Neural cell (in vitro differentiated cells): ENCODE results near the gene RSAD1. TPM values are rescaled to one million over a fixed set of nuclear protein-coding genes. Genes with fewer than 3 reads are reported as not detected.

ENCODE experiments used
- H2AFZ ChIP-seq: fragments of 200-600, 300-800 bp; sonication (generic), shearing (Covaris generic); 2 replicates; pipeline ENCODE4 v1.6.0; 2014; ENCODE audit warnings: low read depth, mild to moderate bottlenecking, antibody characterized with exemption, low read length, moderate library complexity
- H3F3A ChIP-seq: fragments of 200-600 bp; shearing (Covaris generic); 2 replicates; pipeline ENCODE4 v1.6.1; 2016; ENCODE audit warnings: mild to moderate bottlenecking, moderate library complexity, mixed read lengths, antibody characterized with exemption, low read length; ENCODE audit not compliant: insufficient read depth, poor library complexity, severe bottlenecking
- H3K27ac ChIP-seq: fragments of 200-600, 300-800 bp; sonication (generic), shearing (Covaris generic); 2 replicates; pipeline ENCODE4 v1.5.1; 2014; ENCODE audit warnings: mild to moderate bottlenecking, low read length, moderate library complexity
- H3K27me3 ChIP-seq: fragments of 300-800, 200-600 bp; sonication (generic), shearing (Covaris generic); 2 replicates; pipeline ENCODE4 v1.6.0; 2014; ENCODE audit warnings: mild to moderate bottlenecking, low read depth, low read length, moderate library complexity; ENCODE audit not compliant: insufficient read depth
- H3K36me3 ChIP-seq: fragments of 300-800, 200-600 bp; sonication (generic), shearing (Covaris generic); 2 replicates; pipeline ENCODE4 v1.5.1; 2014; ENCODE audit warnings: mild to moderate bottlenecking, antibody characterized with exemption, low read length, moderate library complexity; ENCODE audit not compliant: insufficient read depth
- H3K4me2 ChIP-seq: fragments of 300-800, 200-600 bp; sonication (generic), shearing (Covaris generic); 2 replicates; pipeline ENCODE4 v1.6.0; 2014; ENCODE audit warnings: mild to moderate bottlenecking, low read length
- H3K4me3 ChIP-seq: fragments of 300-800, 200-600 bp; sonication (generic), shearing (Covaris generic); 2 replicates; pipeline ENCODE4 v1.5.1; 2014; ENCODE audit warnings: mild to moderate bottlenecking, low read length, moderate library complexity
- H3K79me2 ChIP-seq: fragments of 200-600 bp; shearing (Covaris generic); replicated peaks from 2 replicates; pipeline ENCODE4 v1.6.0; 2014; ENCODE audit warnings: mild to moderate bottlenecking, low read length, moderate library complexity; ENCODE audit not compliant: insufficient read depth
- H3K9ac ChIP-seq: fragments of 300-800, 200-600 bp; sonication (generic), shearing (Covaris generic); 2 replicates; pipeline ENCODE4 v1.6.1; 2016; ENCODE audit warnings: mild to moderate bottlenecking, low read length, mixed read lengths
- H3K9me2 ChIP-seq: fragments of 200-600 bp; shearing (Covaris generic); 2 replicates; pipeline ENCODE4 v1.6.1; 2016; ENCODE audit warnings: mild to moderate bottlenecking, low read length, mixed read lengths; ENCODE audit not compliant: insufficient read depth
- H3K9me3 ChIP-seq: fragments of 200-600, 300-800 bp; sonication (generic), shearing (Covaris generic); 2 replicates; pipeline ENCODE4 v1.6.1; 2016; ENCODE audit warnings: mild to moderate bottlenecking, mixed run types, low read length, moderate library complexity, mixed read lengths
- H4K20me1 ChIP-seq: fragments of 200-600 bp; shearing (Covaris generic); 2 replicates; pipeline ENCODE4 v1.6.1; 2016; ENCODE audit warnings: mild to moderate bottlenecking, mixed run types; ENCODE audit not compliant: insufficient read depth
- EP300 ChIP-seq: fragments of 450-650 bp; conservative IDR thresholded peaks from 2 replicates; pipeline ENCODE4 v1.6.1; 2014; ENCODE audit warnings: antibody characterized with exemption, mild to moderate bottlenecking, moderate library complexity; ENCODE audit not compliant: poor library complexity, severe bottlenecking
- EZH2 ChIP-seq: fragments of 200-600, 300-800 bp; shearing (Covaris generic), sonication (generic); IDR thresholded peaks from 2 replicates; pipeline ENCODE4 v1.6.1; 2014; ENCODE audit warnings: antibody characterized with exemption, low read length, borderline replicate concordance, mild to moderate bottlenecking; ENCODE audit not compliant: insufficient read depth, poor library complexity, severe bottlenecking
- MXI1 ChIP-seq: fragments of 450-650 bp; conservative IDR thresholded peaks from 2 replicates; pipeline ENCODE4 v1.6.1; 2014; ENCODE audit warnings: antibody characterized with exemption, mild to moderate bottlenecking; ENCODE audit not compliant: poor library complexity, severe bottlenecking
- POLR2AphosphoS5 ChIP-seq: IDR thresholded peaks from 2 replicates; pipeline ENCODE4 v1.6.1; 2012
- RAD21 ChIP-seq: fragments of 450-650 bp; conservative IDR thresholded peaks from 2 replicates; pipeline ENCODE4 v1.6.1; 2014; ENCODE audit warnings: antibody characterized with exemption, mild to moderate bottlenecking, moderate library complexity
- SMC3 ChIP-seq: fragments of 450-650 bp; conservative IDR thresholded peaks from 2 replicates; pipeline ENCODE4 v1.6.1; 2014; ENCODE audit warnings: antibody characterized with exemption, mild to moderate bottlenecking, moderate library complexity; ENCODE audit not compliant: poor library complexity
- TAF1 ChIP-seq: IDR thresholded peaks from 2 replicates; pipeline ENCODE4 v1.6.1; 2012; ENCODE audit warnings: low read depth
- polyA plus RNA-seq: library from polyadenylated mRNA; depleted of rRNA; stranded (reverse); fragments of >200 nt; gene quantifications from 2 replicates; pipeline ENCODE4 v1.2.3, GENCODE V29; 2014
- TF ChIP-seq, protein P1 (sequence below): IDR thresholded peaks from 2 replicates; pipeline ENCODE4 v1.6.1; 2012; ENCODE audit warnings: borderline replicate concordance
- TF ChIP-seq, protein P2 (sequence below): fragments of 450-650 bp; IDR thresholded peaks from 2 replicates; pipeline ENCODE4 v1.5.1; 2014; ENCODE audit warnings: antibody characterized with exemption, mild to moderate bottlenecking, moderate library complexity; ENCODE audit not compliant: poor library complexity, severe bottlenecking

Gene RSAD1
- polyA plus RNA-seq, 1 donor from 2014 or later: 61.9 TPM

DNA sequence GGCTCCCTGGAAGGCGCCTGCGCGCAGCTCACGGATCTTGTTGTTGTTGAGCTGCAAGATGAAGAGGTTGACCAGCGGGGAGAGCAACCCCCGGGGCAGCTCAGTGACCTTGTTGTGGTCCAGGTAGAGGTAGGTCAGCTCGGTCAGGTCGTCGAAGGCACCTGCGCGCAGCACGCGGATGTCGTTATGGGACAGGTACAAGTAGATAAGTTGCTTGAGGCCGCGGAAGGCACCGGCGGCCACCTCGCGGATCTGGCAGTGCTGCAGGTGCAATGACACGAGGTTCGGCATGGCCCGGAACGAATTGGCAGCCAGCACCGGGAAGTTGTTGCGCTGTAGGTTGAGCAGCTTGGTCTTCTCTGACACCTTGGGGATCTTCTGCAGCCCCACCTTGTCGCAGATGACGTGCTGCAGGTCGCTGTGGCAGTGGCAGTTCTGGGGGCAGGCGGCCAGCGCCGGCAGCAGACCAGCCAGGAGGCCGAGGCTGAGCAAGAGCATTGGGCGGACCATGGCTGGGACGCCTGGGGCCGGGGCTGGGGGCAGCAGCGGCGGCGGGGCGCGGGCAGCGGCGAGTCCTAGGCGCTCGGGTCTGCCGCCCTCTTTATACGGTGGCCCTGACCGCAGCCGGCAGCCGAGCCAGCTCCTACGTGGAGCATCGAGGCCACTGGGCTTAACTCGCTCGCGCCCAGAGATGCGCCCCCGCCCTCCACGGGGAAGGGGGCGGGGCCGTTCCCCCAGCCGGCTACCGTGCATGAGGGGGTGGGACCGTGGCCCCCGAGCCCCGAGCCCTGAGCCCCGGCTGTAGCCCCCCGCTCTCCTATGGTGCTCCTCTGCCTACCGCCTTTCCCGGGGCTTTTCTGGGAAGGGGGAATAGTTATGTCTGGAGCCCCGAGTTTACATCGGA lies 10.1 kb upstream of the RSAD1 start, which contains the start of gene CHAD:
TSS of gene CHAD (minus strand) at position 577 of the 904 bp plus-strand sequence. CDS start at position 510, 67 bp downstream.
- no peaks in the 10 kb centered on the region for H4K20me1 ChIP-seq
- no peaks in the 10 kb centered on the region for H3F3A ChIP-seq
- H3K27ac ChIP-seq: no peak within 1 kb of the TSS
- H3K4me3 ChIP-seq: peak within 1 kb of the TSS; percentile 28
- no peak within 1 kb of the TSS for H3K9ac ChIP-seq
- no peaks in the 10 kb centered on the region for H3K79me2 ChIP-seq
- H3K9me3 ChIP-seq: no peaks in the 10 kb centered on the region
- TF ChIP-seq MXI1 (no peak), RAD21 (no peak), SMC3 (no peak), EZH2 (no peak), EP300 (no peak), TAF1 (no peak), POLR2AphosphoS5 (no peak)
- TF ChIP-seq, protein P1, sequence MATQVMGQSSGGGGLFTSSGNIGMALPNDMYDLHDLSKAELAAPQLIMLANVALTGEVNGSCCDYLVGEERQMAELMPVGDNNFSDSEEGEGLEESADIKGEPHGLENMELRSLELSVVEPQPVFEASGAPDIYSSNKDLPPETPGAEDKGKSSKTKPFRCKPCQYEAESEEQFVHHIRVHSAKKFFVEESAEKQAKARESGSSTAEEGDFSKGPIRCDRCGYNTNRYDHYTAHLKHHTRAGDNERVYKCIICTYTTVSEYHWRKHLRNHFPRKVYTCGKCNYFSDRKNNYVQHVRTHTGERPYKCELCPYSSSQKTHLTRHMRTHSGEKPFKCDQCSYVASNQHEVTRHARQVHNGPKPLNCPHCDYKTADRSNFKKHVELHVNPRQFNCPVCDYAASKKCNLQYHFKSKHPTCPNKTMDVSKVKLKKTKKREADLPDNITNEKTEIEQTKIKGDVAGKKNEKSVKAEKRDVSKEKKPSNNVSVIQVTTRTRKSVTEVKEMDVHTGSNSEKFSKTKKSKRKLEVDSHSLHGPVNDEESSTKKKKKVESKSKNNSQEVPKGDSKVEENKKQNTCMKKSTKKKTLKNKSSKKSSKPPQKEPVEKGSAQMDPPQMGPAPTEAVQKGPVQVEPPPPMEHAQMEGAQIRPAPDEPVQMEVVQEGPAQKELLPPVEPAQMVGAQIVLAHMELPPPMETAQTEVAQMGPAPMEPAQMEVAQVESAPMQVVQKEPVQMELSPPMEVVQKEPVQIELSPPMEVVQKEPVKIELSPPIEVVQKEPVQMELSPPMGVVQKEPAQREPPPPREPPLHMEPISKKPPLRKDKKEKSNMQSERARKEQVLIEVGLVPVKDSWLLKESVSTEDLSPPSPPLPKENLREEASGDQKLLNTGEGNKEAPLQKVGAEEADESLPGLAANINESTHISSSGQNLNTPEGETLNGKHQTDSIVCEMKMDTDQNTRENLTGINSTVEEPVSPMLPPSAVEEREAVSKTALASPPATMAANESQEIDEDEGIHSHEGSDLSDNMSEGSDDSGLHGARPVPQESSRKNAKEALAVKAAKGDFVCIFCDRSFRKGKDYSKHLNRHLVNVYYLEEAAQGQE: no peak
- TF ChIP-seq, protein P2, sequence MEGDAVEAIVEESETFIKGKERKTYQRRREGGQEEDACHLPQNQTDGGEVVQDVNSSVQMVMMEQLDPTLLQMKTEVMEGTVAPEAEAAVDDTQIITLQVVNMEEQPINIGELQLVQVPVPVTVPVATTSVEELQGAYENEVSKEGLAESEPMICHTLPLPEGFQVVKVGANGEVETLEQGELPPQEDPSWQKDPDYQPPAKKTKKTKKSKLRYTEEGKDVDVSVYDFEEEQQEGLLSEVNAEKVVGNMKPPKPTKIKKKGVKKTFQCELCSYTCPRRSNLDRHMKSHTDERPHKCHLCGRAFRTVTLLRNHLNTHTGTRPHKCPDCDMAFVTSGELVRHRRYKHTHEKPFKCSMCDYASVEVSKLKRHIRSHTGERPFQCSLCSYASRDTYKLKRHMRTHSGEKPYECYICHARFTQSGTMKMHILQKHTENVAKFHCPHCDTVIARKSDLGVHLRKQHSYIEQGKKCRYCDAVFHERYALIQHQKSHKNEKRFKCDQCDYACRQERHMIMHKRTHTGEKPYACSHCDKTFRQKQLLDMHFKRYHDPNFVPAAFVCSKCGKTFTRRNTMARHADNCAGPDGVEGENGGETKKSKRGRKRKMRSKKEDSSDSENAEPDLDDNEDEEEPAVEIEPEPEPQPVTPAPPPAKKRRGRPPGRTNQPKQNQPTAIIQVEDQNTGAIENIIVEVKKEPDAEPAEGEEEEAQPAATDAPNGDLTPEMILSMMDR: no peak
- H2AFZ ChIP-seq: no peak within 1 kb of the TSS
- no peaks in the 10 kb centered on the region for H3K9me2 ChIP-seq
- H3K4me2 ChIP-seq: no peak within 1 kb of the TSS
- no peaks in the 10 kb centered on the region for H3K36me3 ChIP-seq
- H3K27me3 ChIP-seq: peaks cover 27% of the 10 kb centered on the region

DNA sequence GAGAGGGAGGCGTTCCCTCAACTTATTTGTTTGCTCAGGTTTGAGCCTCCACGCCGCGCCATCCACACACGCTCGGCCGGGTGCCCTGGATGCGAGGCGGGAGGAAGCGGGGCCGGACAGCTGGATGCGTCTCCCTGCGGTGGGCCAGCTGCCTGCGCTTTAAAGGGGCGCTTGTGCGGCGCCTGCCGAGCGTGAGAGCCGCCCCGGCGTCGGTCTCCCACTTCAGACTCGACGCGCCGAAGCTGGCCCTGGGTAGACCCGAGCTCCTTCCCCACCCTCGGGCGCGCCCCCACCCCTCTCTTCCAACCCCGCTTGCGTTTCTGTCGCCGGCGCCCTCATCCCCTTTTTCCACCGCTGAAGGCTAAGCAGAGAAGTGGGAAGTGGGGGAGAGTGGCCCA lies 9.5 kb upstream of the RSAD1 start:
- Histone ChIP-seq H4K20me1 (no peaks in the 10 kb centered on the region), H3K4me2 (no peak overlapping the region), H2AFZ (no peak overlapping the region), H3K9me2 (no peaks in the 10 kb centered on the region), H3K9me3 (no peaks in the 10 kb centered on the region), H3K79me2 (no peaks in the 10 kb centered on the region), H3K27ac (no peak overlapping the region), H3K36me3 (no peaks in the 10 kb centered on the region), H3K27me3 (peaks cover 27% of the 10 kb centered on the region), H3K9ac (no peak overlapping the region), H3F3A (no peaks in the 10 kb centered on the region), H3K4me3 (peak overlapping the region; percentile 28)
- TF ChIP-seq EZH2: no peak
